Thoracic aorta (tissue), 2 donors: Measurements from ENCODE around the gene CLOCK. TPM values are rescaled to one million over a fixed set of nuclear protein-coding genes. Genes with fewer than 3 reads are reported as not detected.

Experiments
- ATAC-seq: fragments of 150-250 bp; one replicate; pipeline ENCODE4 v1.8.0; 2017; ENCODE audit warnings: low read depth; ENCODE audit not compliant: insufficient number of reproducible peaks, low FRiP score
- DNase-seq: peaks from one replicate; pipeline ENCODE4 v3.0.0-alpha.2; 2020; ENCODE audit warnings: low spot score
- H3K27ac ChIP-seq, 2 donors: fragments of 200-600 bp; sonication (generic); 1 replicate in 1 of 2; 2 replicates in 1 of 2; pipeline ENCODE4 v1.5.1; 2016; ENCODE audit warnings: mild to moderate bottlenecking in 2 of 2, moderate library complexity in 2 of 2
- H3K27me3 ChIP-seq: fragments of 200-600 bp; sonication (generic); replicated peaks from 2 replicates; pipeline ENCODE4 v1.6.0; 2016; ENCODE audit warnings: mild to moderate bottlenecking; ENCODE audit not compliant: insufficient read depth
- H3K36me3 ChIP-seq: fragments of 200-600 bp; sonication (generic); one replicate; pipeline ENCODE4 v1.5.1; 2016
- H3K4me1 ChIP-seq, 2 donors: fragments of 200-600 bp; sonication (generic); 1 replicate in 1 of 2; 2 replicates in 1 of 2; pipeline versions ENCODE4 v1.5.1 to v1.6.0; 2016; ENCODE audit warnings: low read depth in 2 of 2, mild to moderate bottlenecking in 1 of 2; ENCODE audit not compliant: control insufficient read depth in 1 of 2
- H3K4me3 ChIP-seq: fragments of 200-600 bp; sonication (generic); 2 replicates; pipeline ENCODE4 v1.5.1; 2016; ENCODE audit warnings: mild to moderate bottlenecking
- H3K9me3 ChIP-seq: fragments of 200-600 bp; sonication (generic); 2 replicates; pipeline ENCODE4 v1.5.1; 2016
- CTCF ChIP-seq: fragments of 200-600 bp; sonication (generic); IDR thresholded peaks from one replicate; pipeline ENCODE4 v1.5.1; 2019; ENCODE audit warnings: antibody characterized with exemption
- total RNA-seq, 2 donors: library from RNA; depleted of rRNA; stranded (reverse); fragments of >200 nt; gene quantifications; one replicate each; pipeline versions ENCODE4 v1.1.0 to v1.2.3, GENCODE V29; 2016

CLOCK gene
- total RNA-seq, 2 donors from 2014 or later: 22.9 to 35.3 TPM

- peaks cover 7% of the 10 kb centered on the region for H3K36me3 ChIP-seq
Measured at GRCh38 chr4:55444827-55445226, 101.9 kb downstream of the CLOCK start.

GRCh38 chr4:55442541-55442940, 104.2 kb downstream of the CLOCK start:
- Histone ChIP-seq H3K36me3 (peaks cover 2% of the 10 kb centered on the region), H3K4me3 (no peak overlapping the region), H3K27me3 (no peaks in the 10 kb centered on the region), H3K9me3 (no peaks in the 10 kb centered on the region), H3K4me1 (peaks cover 0 to under 1% of the 10 kb centered on the region in 2 donors), H3K27ac (no peak overlapping the region)
- ATAC-seq (no peak), DNase-seq (no peak)
- TF ChIP-seq CTCF: no peak

More at GRCh38 chr4:55444827-55445226, 101.9 kb downstream of the CLOCK start:
- DNase-seq: no peak
- ATAC-seq: no peak
- TF ChIP-seq CTCF: no peak
- Histone ChIP-seq H3K4me1 (peaks cover 0 to 3% of the 10 kb centered on the region in 2 donors), H3K27ac (no peak overlapping the region), H3K9me3 (no peaks in the 10 kb centered on the region), H3K27me3 (no peaks in the 10 kb centered on the region), H3K4me3 (no peak overlapping the region)

- H3K4me3 ChIP-seq: no peak overlapping the region
- TF ChIP-seq CTCF: no peak
- H3K36me3 ChIP-seq: peaks cover 5% of the 10 kb centered on the region
- no peaks in the 10 kb centered on the region for H3K9me3 ChIP-seq
- DNase-seq (no peak), ATAC-seq (no peak)
- H3K27me3 ChIP-seq: no peaks in the 10 kb centered on the region
- H3K27ac ChIP-seq: no peak overlapping the region
- no peaks in the 10 kb centered on the region for H3K4me1 ChIP-seq
Measured at GRCh38 chr4:55440786-55441185, 105.9 kb downstream of the CLOCK start.

- no peak for ATAC-seq
- Histone ChIP-seq H3K9me3 (no peaks in the 10 kb centered on the region), H3K27ac (no peak overlapping the region), H3K36me3 (peaks cover 5% of the 10 kb centered on the region), H3K4me1 (peaks cover 0 to 10% of the 10 kb centered on the region in 2 donors), H3K27me3 (no peaks in the 10 kb centered on the region), H3K4me3 (no peak overlapping the region)
- TF ChIP-seq CTCF: no peak
- no peak for DNase-seq
Measured at GRCh38 chr4:55439023-55439422, 107.7 kb downstream of the CLOCK start.

DNA sequence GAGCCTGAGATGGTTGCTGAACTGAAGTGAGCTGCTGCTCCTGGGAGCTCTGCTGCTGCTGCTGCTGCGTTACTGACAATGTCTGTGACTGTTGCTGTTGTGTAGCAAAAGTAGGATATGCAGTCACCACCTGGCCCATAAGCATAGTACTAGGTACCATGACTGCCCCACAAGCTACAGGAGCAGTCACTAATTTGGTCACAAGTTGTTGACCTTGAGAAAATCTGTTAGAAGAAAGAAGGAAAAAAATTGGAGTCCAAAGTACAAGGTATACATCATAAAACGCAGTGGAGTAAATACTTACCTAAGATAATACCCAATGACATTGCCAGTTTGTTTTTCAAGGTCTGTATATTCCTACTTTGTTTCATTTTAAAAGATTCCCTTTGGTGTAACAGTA, 108.4 kb downstream of the CLOCK start:
- H3K36me3 ChIP-seq: peaks cover 5% of the 10 kb centered on the region
- ATAC-seq (no peak), DNase-seq (no peak)
- no peak overlapping the region for H3K4me3 ChIP-seq
- H3K9me3 ChIP-seq: no peaks in the 10 kb centered on the region
- no peak overlapping the region for H3K27ac ChIP-seq
- H3K4me1 ChIP-seq: peaks cover 0 to 10% of the 10 kb centered on the region in 2 donors
- H3K27me3 ChIP-seq: no peaks in the 10 kb centered on the region
- no peak for TF ChIP-seq CTCF
